GM12872 (cell line): ENCODE results near the gene ZMYND8.

Experiments
- CTCF ChIP-seq: IDR thresholded peaks from 3 replicates; pipeline ENCODE4 v1.5.1; 2011; ENCODE audit warnings: low read depth, mild to moderate bottlenecking, low read length, moderate library complexity; ENCODE audit not compliant: insufficient read depth

ZMYND8 gene

GRCh38 chr20:47361057-47361915 is 4.8 kb upstream of the ZMYND8 start:
- no peak for TF ChIP-seq CTCF

GRCh38 chr20:47360297-47361056 is 4.0 kb upstream of the ZMYND8 start:
- TF ChIP-seq CTCF, result no peak

GRCh38 chr20:47359530-47360296 is 3.2 kb upstream of the ZMYND8 start:
- no peak for TF ChIP-seq CTCF

GRCh38 chr20:47358672-47359529 is 2.4 kb upstream of the ZMYND8 start:
- TF ChIP-seq CTCF, result no peak

DNA sequence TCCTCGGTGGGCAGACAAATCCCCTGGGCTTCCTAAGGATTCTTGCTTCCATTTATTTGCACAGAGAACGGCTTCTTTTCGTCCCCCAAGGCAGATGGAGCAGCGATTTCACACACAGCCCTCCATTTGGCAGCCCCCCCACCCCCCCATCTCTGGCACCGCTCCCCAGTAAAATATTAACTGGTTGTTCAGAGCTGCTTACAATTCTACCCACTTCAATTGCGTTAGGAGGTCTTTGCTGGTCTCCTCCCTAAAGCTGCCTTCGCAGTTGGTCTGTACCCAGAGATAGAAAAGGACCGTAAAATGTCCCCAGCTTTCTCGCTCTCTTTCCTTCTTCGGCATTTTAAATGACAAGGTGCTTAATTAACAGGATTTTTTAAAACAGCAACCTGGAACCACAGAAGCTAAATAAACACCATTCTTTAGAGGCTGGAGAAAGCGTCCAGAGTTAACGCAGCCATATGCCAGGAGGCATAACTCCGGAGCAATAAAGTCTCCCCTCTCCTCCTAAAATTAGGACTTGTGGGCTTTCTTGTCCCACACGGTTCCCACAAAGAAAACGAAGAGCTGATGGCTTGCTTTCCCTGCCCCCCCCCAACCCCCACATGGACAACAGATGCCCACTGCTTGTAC is 1.7 kb upstream of the ZMYND8 start:
- no peak for TF ChIP-seq CTCF

DNA sequence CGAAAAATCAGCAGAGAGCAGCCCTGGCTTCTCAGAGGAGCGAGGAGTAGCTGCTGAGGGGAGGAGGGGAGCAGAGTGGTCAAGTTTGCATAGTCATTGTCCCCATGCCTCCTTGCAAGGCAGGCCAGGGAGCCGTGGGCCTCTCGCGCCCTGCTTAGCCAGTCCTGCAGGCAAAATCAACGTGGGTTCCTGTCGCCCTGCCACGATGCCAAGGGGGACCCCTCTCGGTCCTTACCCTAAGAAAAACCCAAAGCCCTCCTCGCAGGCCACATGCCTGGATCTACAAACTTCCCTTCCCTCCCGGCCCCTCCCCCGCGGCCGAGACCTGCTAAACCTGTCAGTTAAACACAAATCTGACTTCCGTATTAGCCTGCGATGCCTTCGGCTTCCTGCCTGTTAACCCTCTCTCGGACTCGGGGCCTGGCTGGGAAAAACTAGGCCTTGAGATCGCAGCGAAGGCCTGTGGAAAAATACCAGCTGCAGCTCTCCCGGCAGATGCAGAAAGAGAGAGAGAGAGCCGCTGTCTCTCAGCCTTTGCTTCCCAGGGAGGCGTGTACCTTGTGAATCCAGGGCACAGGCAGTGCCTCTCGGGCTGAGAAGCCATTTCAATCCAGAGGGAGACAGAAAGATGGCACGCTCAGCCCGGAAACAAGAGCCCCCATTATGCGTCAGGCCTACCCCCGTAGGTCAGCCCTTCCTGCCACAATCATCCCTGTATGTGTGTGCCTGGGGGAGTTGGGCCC is 968 bp upstream of the ZMYND8 start:
- no peak for TF ChIP-seq CTCF
